GM18526 (cell line): Measurements from ENCODE around the gene GFRA1.

Experiments used
- POLR2A ChIP-seq: IDR thresholded peaks from 3 replicates; pipeline ENCODE4 v1.6.1; 2011; ENCODE audit not compliant: insufficient read length; ENCODE audit errors: extremely low read depth

The GFRA1 gene

DNA sequence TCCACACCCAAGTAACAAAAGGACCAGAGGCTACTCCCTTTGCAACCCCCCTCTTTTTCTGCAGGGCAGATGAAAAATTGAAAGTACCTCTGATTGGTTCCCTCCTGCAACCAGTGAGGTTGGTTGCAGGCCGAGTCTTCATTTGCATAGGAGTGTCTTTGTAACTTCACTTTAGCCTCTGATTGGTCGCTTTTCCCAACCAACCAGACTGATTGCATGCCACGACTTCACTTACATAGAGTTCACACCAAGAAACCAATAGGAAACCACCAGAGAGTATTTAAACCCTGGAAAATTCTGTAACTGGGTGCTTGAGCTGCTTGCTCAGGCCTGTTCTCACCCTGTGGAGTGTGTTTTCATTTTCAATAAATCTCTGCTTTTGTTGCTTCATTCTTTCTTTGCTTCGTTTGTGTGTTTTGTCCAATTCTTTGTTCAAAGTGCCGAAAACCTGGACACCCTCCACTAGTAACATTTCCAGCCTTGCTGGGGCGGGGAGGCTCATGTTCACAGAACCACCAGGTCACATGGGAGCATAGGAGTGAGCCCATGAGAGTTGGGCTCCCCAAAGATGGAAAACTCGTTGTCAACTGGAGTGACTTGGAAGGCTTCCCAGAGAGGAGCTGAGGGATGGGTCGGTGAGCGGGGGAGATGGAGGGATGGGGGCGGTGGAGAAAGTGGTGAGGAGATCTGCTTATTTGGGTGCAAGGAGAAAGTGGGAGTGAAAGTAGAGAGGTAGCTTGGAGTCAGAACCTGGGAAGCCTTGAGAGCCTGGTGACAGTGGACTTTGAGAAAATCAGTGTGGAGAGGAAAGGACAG, 223.6 kb downstream of the GFRA1 start:
- no peak for TF ChIP-seq POLR2A

DNA sequence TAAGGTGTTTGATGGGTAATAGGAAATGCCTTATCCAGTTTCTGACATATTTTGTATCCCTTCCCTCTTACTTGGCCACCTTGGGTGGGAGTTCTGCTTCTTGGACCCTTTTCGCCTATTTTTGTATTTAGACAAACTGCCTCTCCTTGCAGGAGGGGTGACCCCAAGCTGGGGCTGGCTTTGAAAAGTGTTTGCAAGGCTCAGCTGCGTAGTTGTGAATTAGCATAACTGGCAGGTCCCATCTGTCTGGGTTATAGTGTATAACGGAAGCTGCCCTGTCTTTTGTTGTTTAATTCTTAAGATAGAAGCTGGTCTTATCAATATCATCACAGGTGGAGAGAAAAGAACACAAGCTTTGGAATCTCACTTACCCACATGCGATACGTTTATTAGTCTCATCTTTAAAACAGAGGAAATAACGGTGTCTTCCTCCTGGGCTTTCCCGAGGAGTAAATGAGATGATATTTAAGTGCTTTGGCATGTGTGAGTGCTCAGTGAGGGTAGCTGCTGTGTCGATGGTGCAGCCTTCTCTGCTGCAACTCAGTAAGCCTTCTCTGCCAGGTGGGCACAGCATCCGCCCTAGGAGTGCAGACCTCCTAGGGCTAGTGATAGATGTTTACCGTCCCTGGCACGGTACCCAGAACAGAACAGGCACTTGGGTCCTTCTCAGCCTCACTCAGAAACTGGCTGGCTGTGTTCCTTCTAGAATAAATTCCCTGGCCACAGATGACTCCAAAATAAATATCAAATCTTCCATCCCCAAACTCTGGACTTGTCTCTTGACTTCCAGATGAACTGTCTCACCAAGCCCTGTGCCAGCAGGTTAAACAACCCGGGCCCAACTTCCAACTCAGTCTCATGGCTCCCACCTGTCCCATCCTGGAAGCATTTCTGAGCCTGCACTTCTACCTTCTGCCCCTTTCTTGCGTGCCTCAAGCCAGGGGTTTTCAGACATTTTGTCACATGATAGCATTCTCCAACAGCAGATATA, 227.3 kb downstream of the GFRA1 start:
- TF ChIP-seq POLR2A, result no peak

DNA sequence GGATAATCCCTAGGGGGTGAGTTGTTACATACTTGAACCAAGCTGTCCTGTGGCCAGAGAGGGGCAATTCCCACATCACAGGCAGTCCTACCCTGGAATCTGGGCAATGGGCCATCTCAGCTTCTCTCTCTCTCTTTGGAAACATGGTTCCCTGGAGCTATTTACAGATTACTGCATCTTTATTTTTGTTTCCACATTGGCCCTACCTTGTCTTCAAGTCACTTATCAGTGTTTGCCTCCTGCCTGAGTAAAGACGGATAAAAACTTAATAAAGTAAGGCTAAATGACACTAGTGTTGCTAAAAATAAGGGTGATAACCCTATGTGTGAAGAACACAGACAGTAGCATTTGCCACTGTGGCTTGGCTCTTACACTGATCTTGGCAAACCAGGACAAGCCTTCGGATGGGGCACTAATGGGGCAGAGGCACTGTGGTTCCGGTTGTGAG, 228.2 kb downstream of the GFRA1 start:
- TF ChIP-seq POLR2A, result no peak

DNA sequence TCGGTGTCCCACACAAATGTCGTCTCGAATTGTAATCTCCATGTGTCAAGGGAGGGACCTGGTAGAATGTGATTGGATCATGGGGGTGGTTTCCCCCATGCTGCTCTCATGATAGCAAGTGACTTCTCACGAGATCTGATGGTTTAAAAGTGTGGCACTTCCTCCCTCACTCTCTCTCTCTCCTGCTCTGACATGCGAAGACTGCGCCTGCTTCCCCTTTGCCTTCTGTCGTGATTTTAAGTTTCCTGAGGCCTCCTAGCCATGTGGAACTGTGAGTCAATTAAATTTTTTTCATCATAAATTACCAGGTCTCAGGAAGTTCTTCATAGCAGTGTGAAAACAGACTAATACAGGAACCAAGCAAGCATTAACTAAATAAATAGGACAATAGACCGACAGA, 229.1 kb downstream of the GFRA1 start:
- no peak for TF ChIP-seq POLR2A

DNA sequence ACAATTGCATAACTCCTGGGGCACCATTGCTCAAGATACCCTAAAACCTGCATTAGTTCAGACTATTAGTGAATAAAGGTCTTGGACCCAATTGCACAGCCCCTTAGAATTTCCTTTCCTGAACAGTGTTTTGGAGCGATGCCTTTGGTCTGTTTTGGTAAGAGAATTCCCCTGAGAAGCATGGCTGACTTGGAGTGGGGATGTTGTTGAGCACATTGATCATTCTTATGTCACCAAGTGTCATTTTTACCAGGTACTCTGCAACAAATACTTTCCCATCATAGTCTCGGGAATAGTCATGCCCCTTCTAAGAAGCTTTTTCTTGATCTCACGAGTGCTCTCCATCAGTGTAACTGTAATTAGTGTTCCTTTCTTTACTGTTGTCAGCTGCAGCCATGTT, 229.7 kb downstream of the GFRA1 start:
- TF ChIP-seq POLR2A, result no peak

DNA sequence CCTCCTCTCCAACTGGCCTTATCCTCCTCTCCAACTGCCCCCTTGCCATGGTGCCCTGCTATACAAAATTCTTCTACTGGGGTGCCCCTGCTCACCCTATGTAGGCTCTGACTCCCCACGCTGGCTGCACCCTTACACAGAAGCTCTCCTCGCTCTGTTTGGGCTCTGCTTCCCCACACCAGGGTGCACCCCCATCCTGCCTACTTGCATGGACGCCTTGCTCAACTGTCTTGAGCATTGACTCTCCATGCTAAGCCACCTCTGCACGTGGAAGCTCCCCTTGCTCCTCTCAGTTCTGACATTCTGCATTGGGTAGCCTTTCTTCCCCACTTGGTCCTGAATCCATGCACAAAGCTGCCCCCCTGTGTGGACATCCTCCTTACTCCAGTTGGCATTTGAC, 231.1 kb downstream of the GFRA1 start:
- TF ChIP-seq POLR2A, result no peak

DNA sequence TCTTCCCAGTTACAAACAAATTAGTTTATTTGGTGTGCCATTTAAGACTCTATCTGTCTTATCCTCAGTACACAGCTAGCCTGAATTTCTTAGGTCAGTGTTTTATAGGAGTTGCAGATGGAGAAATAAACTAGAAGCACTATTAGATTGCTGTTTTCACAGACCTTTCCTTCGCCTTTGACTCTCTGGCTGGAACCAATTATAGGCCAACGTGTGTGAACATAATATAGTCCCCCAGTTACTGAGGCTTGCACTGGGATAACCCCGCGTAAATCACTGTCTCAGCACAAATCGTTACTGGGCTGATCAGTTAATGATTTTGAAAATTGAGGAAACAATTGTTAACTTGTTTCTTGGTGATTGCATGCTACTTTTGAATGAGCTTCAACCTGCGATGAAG, 233.4 kb downstream of the GFRA1 start:
- TF ChIP-seq POLR2A, result no peak

DNA sequence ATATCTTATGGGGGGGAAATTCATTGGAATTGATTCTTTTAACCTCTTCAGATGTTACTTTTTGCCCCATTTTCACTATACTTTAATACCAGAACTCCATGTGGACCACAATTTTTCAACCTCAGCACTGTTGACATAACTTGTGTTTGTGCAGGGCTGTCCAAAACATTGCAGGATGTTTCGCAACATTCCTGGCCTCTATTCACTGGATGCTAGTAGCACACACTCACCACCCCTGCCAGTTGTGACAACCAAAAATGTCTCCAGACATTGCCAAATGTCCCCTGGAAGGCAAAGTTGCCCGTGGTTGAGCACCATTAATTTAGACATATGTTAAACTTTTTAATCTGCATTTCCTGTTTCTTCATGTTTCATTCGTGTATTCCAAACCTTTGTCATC, 234.7 kb downstream of the GFRA1 start:
- TF ChIP-seq POLR2A, result no peak

DNA sequence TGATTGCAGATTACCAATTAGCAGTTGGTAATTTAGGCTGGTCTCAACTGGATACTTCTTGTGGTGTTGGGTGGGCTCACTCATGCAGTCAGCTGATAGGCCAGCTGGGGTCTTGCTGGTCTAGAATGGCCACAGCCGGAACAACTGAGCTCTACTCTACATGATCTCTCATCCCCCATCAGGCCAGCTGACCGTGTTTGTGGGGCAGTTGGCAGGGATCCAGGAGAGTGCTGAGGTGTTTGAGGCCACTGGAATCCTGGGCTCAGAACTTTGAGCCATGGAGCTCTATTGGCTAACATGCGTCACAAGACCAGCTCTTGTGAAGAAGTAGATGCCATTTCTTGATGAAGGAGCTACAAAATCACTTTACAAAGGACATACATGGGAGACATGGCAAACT, 242.4 kb downstream of the GFRA1 start:
- no peak for TF ChIP-seq POLR2A

DNA sequence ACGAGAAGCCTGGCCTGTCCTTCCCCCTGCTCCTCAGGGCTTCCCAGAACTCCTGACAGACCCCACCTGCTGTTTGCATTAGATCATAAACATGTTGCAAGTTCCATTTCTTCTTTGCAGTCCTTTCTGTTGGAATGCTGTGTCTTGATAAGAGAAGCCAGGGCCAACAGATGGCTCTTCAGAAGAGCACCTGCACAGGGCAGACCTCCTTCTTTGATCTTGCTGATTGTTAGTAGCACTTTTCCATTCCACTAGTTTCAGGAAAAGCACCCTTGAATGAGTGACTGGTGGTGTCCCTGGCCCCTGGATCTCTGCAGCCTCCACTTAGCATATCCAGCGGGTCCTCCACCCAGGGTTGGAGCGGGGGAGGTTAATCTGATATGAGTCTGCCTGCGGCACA, 243.2 kb downstream of the GFRA1 start:
- TF ChIP-seq POLR2A, result no peak

DNA sequence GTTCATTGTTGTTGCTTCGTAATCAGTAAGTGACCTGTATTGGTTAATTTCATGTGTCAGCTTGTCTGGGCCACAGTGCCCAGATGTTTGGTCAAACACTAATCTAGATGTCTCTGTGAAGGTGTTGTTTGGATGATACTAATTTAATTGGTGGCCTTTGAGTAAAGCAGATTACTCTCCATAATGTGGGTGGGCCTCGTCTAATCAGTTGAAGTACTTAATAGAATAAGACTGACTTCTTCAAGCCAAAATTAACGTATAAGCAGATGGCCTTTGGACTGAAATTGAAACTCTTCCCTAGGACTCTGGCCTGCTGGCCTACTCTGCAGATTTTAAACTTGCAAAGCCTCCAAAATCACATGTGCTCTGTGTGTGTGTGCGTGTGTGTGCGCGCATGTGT, 245.7 kb downstream of the GFRA1 start:
- TF ChIP-seq POLR2A, result no peak

DNA sequence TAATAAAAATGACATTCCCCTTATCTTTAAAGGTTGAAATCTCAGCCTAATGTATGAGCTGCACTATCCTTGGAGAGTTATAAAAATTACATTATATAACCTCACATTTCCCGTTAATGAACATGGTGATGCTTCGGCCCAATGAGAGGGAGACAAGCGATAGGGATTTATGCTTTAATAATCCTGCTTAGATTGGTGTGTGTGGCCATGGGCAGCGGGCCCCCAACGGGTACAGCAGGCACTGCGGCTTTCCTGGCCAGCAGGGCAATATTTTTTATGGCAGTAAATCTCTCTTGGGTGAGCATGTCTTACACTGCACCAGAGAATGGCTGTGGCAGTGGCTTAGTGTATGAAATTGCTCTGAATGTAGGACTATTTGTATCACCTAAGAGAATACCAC, 246.3 kb downstream of the GFRA1 start:
- TF ChIP-seq POLR2A, result no peak

DNA sequence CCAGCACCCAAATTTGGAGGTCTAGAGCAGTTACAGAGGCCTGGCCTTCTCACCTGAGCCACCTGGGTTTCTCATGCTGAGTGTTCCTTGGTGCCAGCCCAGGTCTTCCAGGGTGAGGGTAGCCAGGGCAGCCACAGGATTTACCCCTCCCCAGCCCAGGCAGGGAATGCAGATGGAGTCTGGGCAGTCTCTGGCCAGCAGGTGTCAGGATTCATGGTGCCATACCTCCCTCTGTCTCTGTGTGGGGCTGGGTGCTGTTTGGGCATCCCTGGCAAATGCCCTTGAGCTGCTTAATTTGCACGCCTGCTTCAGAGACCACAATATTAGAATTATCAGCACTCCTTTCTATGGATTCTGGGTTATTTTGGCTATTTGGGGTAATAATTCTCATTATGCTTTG, 246.7 kb downstream of the GFRA1 start:
- TF ChIP-seq POLR2A, result no peak

DNA sequence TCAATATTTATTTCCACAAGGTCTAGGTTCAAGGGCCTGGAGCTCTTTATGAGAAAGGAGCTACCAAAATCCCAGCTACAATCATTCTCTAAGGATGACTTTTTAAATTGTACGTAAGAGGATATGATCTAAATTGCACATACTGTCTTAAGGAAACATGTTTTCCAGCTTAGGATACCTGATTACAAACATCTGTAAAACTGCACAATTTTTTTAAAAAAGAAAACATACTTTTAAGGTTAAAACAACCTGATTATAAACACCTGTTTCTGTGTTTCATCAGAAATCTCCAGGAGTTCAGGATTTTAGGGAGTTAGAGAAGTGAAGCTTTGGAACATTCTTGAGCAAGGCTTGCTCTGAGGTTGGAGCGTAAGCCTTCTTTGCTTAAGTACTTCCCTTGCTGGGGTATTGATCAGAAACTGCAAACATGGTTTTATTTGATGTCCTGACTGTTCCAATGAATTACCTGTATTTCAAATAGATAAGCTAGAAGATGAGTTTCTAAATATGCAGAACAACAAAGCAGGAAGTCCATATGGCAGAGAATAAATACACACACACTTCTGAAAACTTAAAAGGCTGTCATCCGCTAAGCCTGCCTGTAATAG, 248.6 kb downstream of the GFRA1 start:
- no peak for TF ChIP-seq POLR2A

DNA sequence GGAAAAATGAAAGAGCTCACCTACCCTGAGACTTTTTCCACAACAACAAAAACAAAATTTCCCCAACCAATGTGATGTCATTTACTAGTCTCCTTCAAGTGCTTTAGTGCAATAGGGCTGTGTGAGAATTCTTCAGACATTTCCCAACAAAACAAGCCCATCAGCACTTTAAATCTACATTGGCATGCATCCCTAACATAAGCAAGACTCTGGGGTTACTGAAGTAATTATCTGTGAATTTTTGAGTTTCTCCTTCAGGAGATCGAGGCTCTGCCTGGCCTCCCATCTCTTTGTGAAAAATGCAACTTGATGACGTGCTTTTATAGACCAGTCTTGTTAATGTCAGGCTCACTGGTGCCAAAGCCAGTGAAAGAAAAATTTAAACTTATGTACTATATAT, 255.6 kb downstream of the GFRA1 start:
- TF ChIP-seq POLR2A, result no peak

DNA sequence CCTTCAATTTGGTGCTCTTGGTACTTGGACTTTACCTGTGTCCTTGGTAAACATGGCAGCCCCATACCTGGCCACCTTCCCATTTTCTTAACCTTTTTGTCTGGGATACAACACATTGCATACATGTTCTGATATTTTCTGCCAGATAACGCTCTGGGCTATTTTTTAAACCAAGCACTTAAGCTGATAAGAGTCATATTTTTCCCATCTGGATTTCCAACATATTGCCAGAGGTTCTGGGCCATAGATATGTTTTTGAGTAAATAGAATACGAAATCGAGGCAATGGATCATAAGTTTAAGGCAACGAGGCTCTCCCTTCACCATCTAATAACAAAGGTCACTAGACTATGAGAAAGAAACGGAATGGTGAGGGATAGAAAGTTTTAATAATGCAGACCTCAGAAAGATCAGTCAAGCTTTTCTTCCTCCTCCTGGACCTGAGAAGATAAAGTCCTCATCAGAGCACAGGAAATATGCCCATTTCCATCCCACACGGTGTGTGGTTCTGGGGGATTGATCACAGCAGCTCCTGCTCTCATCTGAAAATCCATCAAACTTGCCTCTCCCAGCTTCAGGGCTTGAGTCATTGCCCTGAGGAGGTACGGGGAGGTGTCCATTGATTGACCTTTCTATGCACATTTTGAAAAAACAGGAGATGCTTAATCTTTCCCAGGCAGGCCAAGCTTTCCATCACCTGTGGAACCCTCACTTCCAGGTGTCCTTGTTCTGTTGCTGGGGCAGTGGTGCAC, 257.2 kb downstream of the GFRA1 start:
- TF ChIP-seq POLR2A, result no peak
